Hepatocyte (in vitro differentiated cells): Measurements from ENCODE around the gene CACNA1C.

Experiments used
- EZH2 ChIP-seq: fragments of 200-600 bp; sonication (generic); IDR thresholded peaks from 2 replicates; pipeline ENCODE4 v1.6.1; 2016; ENCODE audit warnings: antibody characterized with exemption, mild to moderate bottlenecking, borderline replicate concordance
- TF ChIP-seq, protein P1 (sequence below): fragments of 200-600 bp; sonication (generic); IDR thresholded peaks from 2 replicates; pipeline ENCODE4 v1.5.1; 2016; ENCODE audit warnings: antibody characterized with exemption, mild to moderate bottlenecking; ENCODE audit not compliant: poor library complexity

DNA sequence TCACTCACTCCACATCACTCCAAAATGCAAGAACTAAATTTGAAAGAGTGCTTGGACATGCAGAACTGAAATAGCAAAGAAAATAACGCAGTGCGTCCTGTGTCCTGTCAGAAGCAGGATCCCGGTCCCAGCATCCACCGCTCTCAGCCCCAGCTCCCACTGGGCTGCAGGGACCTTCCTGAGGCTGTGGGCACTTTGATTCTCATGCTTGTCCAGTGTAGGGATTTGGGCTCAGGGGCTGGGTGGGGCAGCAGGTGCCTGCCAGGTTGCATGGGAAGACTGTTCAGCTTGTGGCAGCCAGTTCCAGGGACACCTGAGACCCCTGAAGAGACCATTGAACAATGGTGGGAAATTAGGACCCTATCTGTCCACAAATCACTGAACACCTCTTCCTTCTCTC, 602.0 kb downstream of the CACNA1C start:
- TF ChIP-seq, protein P1, sequence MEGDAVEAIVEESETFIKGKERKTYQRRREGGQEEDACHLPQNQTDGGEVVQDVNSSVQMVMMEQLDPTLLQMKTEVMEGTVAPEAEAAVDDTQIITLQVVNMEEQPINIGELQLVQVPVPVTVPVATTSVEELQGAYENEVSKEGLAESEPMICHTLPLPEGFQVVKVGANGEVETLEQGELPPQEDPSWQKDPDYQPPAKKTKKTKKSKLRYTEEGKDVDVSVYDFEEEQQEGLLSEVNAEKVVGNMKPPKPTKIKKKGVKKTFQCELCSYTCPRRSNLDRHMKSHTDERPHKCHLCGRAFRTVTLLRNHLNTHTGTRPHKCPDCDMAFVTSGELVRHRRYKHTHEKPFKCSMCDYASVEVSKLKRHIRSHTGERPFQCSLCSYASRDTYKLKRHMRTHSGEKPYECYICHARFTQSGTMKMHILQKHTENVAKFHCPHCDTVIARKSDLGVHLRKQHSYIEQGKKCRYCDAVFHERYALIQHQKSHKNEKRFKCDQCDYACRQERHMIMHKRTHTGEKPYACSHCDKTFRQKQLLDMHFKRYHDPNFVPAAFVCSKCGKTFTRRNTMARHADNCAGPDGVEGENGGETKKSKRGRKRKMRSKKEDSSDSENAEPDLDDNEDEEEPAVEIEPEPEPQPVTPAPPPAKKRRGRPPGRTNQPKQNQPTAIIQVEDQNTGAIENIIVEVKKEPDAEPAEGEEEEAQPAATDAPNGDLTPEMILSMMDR: no peak
- TF ChIP-seq EZH2: no peak
